ENCODE results near the gene SLC34A1.

GRCh38 chr5:177344891-177345290 is 39.3 kb upstream of the SLC34A1 start:
- no peak for TF ChIP-seq POLR2A (IDR thresholded peaks at IDR 0.05; ENCODE audit: low read length)
- no peak for TF ChIP-seq GATA1 (IDR thresholded peaks at IDR 0.05; ENCODE audit: low read depth, low read length)
